K562 (cell line): Measurements from ENCODE around the gene MRRF.

Source experiments
- ATF1 ChIP-seq, 2 experiments: fragments of 450-650 bp in 1 of 2; IDR thresholded peaks; 2 replicates each; pipeline ENCODE4 v1.6.1; 2016; ENCODE audit warnings: missing compliant biosample characterization in 1 of 2, missing genetic modification characterization in 1 of 2
- CBX3 ChIP-seq, 2 experiments: IDR thresholded peaks; 1 replicate in 1 of 2; 2 replicates in 1 of 2; pipeline ENCODE4 v1.6.1; 2012; ENCODE audit warnings: inconsistent platforms in 2 of 2, low read length in 2 of 2, borderline replicate concordance in 1 of 2, control low read depth in 1 of 2
- CTCF ChIP-seq, 3 experiments: IDR thresholded peaks in 2 of 3; conservative IDR thresholded peaks in 1 of 3; 2 replicates each; pipeline ENCODE4 v1.5.1; 2011 to 2012; ENCODE audit warnings: low read length in 3 of 3, mild to moderate bottlenecking in 3 of 3, control low read depth in 2 of 3, improper control_type of control experiment in 1 of 3, inconsistent platforms in 1 of 3, low read depth in 1 of 3, mixed read lengths in 1 of 3, moderate library complexity in 1 of 3; ENCODE audit not compliant: insufficient read depth in 2 of 3
- HDGF ChIP-seq: fragments of 450-650 bp; IDR thresholded peaks from 2 replicates; pipeline ENCODE4 v1.6.1; 2016
- NCOA2 ChIP-seq, 2 experiments: fragments of 450-650 bp; IDR thresholded peaks; 2 replicates each; pipeline ENCODE4 v1.6.1; 2018; ENCODE audit warnings: mild to moderate bottlenecking in 2 of 2, moderate library complexity in 1 of 2; ENCODE audit not compliant: partially characterized antibody in 2 of 2
- NCOR1 ChIP-seq: fragments of 450-650 bp; IDR thresholded peaks from 2 replicates; pipeline ENCODE4 v1.6.1; 2016; ENCODE audit warnings: mild to moderate bottlenecking, moderate library complexity
- PCBP2 ChIP-seq: fragments of 200-400 bp; formaldehyde crosslinking; IDR thresholded peaks from 2 replicates; pipeline ENCODE4 v1.6.1; 2018; ENCODE audit warnings: low read length, low read depth, mild to moderate bottlenecking, moderate library complexity; ENCODE audit not compliant: poor library complexity, severe bottlenecking
- REST ChIP-seq, 2 experiments: fragments of 450-650 bp; formaldehyde crosslinking in 1 of 2; IDR thresholded peaks; 2 replicates each; pipeline versions ENCODE4 v1.4.0 to v1.6.1; 2014 to 2020; ENCODE audit warnings: mild to moderate bottlenecking in 2 of 2, borderline replicate concordance in 1 of 2, low read depth in 1 of 2
- ZFP1 ChIP-seq: fragments of 450-650 bp; formaldehyde crosslinking; IDR thresholded peaks from 2 replicates; pipeline ENCODE4 v1.4.0; 2020; ENCODE audit warnings: mild to moderate bottlenecking, mixed read lengths
- ZFX ChIP-seq: sonication (generic); formaldehyde crosslinking; IDR thresholded peaks from 2 replicates; pipeline ENCODE4 v1.8.0; 2022; ENCODE audit warnings: mild to moderate bottlenecking, missing genetic modification reagents, moderate library complexity
- ZNF592 ChIP-seq: fragments of 450-650 bp; IDR thresholded peaks from 2 replicates; pipeline ENCODE4 v1.6.1; 2017; ENCODE audit warnings: antibody characterized with exemption, mild to moderate bottlenecking
- ZNF740 ChIP-seq, 3 experiments: fragments of 200-800 bp in 1 of 3; sonication (Bioruptor generic) in 1 of 3; sonication (generic) in 1 of 3; formaldehyde crosslinking in 1 of 3; IDR thresholded peaks; 2 replicates each; pipeline versions ENCODE4 v1.6.1 to v1.8.0; 2016 to 2022; ENCODE audit warnings: mild to moderate bottlenecking in 2 of 3, missing compliant biosample characterization in 2 of 3, missing genetic modification characterization in 2 of 3, missing genetic modification reagents in 1 of 3

DNA sequence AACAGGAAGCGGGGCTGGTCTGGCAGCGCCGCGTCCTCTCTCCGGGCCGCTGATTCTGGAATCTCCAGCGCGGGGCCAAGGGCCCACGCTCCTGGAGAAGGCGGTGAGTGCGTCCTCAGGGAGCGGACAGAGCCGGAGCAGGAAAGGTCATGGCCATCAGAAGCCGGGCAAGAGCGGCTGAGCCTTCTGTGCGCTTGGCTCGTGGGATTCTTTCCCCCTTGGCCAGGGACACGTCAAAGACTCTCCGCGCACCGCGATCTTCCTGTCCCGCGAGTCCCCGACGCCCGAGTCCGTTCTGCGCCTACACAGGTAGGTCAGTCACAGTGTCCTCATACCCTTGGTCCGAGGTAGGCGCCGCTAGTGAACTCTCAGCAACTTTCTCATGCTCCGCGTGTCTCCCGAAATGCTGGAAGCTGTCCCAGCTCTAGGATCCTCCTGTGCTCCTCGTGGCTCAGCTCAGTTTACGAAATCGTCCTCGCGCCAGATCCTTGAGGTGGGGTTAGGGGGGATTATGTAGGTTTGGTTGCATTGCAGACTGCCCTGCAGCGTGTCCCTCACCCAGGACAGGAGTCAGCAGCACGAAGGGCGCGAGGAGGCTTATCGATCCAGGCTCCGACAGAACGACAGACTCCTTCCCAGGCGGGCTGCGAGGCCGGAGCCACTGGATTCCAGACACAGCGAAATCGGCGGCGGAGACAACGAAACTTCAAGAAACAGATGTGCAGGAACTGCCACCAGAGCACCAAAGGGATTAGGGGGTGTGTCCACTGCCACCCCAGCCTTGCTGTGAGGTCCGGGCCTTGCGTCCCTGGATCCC, 44.6 kb upstream of the MRRF start:
- no peak for TF ChIP-seq ZFP1 (CRISPR knock-in tag)
- TF ChIP-seq HDGF = no peak
- no peak for TF ChIP-seq CTCF (IDR thresholded peaks at IDR 0.05 in 2 of 3, conservative IDR thresholded peaks at IDR 0.05 in 1 of 3; ENCODE audit: insufficient read depth in 2 of 3, low read depth in 1 of 3, low read length in 3 of 3)
- no peak for TF ChIP-seq ZFX (CRISPR knock-in tag)
- TF ChIP-seq NCOR1 = no peak
- no peak for TF ChIP-seq NCOA2 (IDR thresholded peaks at IDR 0.05; ENCODE audit: partially characterized antibody in 2 of 2)
- TF ChIP-seq ZNF740 (CRISPR knock-in tag; IDR thresholded peaks at IDR 0.05) = no peak
- TF ChIP-seq ZNF740 (tag; IDR thresholded peaks at IDR 0.05) = no peak
- no peak for TF ChIP-seq ATF1 (CRISPR knock-in tag; IDR thresholded peaks at IDR 0.05)
- no peak for TF ChIP-seq ATF1 (tag; IDR thresholded peaks at IDR 0.05)
- no peak for TF ChIP-seq ZNF592
- TF ChIP-seq CBX3 (IDR thresholded peaks at IDR 0.05; ENCODE audit: borderline replicate concordance in 1 of 2, low read length in 2 of 2) = no peak
- TF ChIP-seq REST (IDR thresholded peaks at IDR 0.05; ENCODE audit: borderline replicate concordance) = no peak
- TF ChIP-seq REST (CRISPR knock-in tag; IDR thresholded peaks at IDR 0.05; ENCODE audit: low read depth) = no peak
- no peak for TF ChIP-seq PCBP2
